DND-41 (cell line): ENCODE results near the gene NAA50.

Experiments
- ATAC-seq: fragments of 200-7000 bp; cut with Tn5 transposase; 3 replicates; pipeline ENCODE4 v1.9.1; 2021; ENCODE audit warnings: low read depth; ENCODE audit not compliant: insufficient read depth
- DNase-seq: peaks from one replicate; pipeline ENCODE4 v3.0.0-alpha.2; 2020
- H2AFZ ChIP-seq: 2 replicates; pipeline ENCODE4 v1.6.0; 2012; ENCODE audit warnings: low read depth, low read length
- H3K27ac ChIP-seq: 2 replicates; pipeline ENCODE4 v1.5.1; 2012; ENCODE audit warnings: low read length, inconsistent platforms
- H3K27me3 ChIP-seq: fragments of 200-600 bp; sonication (generic); 2 replicates; pipeline ENCODE4 v1.6.0; 2012; ENCODE audit warnings: low read length, mild to moderate bottlenecking, inconsistent platforms; ENCODE audit not compliant: insufficient read depth, poor library complexity
- H3K36me3 ChIP-seq: 2 replicates; pipeline ENCODE4 v1.5.1; 2012; ENCODE audit warnings: low read length, inconsistent platforms; ENCODE audit not compliant: insufficient read depth
- H3K4me1 ChIP-seq: 2 replicates; pipeline ENCODE4 v1.5.1; 2012; ENCODE audit warnings: mild to moderate bottlenecking, low read length; ENCODE audit not compliant: insufficient read depth
- H3K4me2 ChIP-seq: 2 replicates; pipeline ENCODE4 v1.6.0; 2012; ENCODE audit warnings: mild to moderate bottlenecking, moderate library complexity, low read length, inconsistent platforms; ENCODE audit not compliant: insufficient read depth
- H3K4me3 ChIP-seq, 2 experiments: fragments of 200-600 bp in 1 of 2; shearing (Covaris generic) in 1 of 2; 2 replicates each; pipeline ENCODE4 v1.5.1; 2012 to 2016; ENCODE audit warnings: inconsistent platforms in 2 of 2, low read length in 2 of 2, mild to moderate bottlenecking in 2 of 2, low read depth in 1 of 2, moderate library complexity in 1 of 2
- H3K79me2 ChIP-seq: 2 replicates; pipeline ENCODE4 v1.6.0; 2012; ENCODE audit warnings: low read length, inconsistent platforms; ENCODE audit not compliant: insufficient read depth
- H3K9ac ChIP-seq: 2 replicates; pipeline ENCODE4 v1.6.0; 2012; ENCODE audit warnings: low read depth, mild to moderate bottlenecking, inconsistent platforms, low read length, moderate library complexity
- H3K9me3 ChIP-seq: 2 replicates; pipeline ENCODE4 v1.5.1; 2012; ENCODE audit warnings: low read length, moderate library complexity, mild to moderate bottlenecking, inconsistent platforms; ENCODE audit not compliant: insufficient read depth, severe bottlenecking
- H4K20me1 ChIP-seq: 2 replicates; pipeline ENCODE4 v1.6.0; 2012; ENCODE audit warnings: low read length; ENCODE audit not compliant: insufficient read depth
- EZH2 ChIP-seq: IDR thresholded peaks from 3 replicates; pipeline ENCODE4 v1.6.1; 2012; ENCODE audit warnings: borderline replicate concordance, low read depth, mild to moderate bottlenecking, moderate library complexity, low read length, inconsistent platforms; ENCODE audit not compliant: severe bottlenecking
- TF ChIP-seq, protein P1 (sequence below): IDR thresholded peaks from 2 replicates; pipeline ENCODE4 v1.5.1; 2012; ENCODE audit warnings: borderline replicate concordance, low read length, moderate library complexity, mild to moderate bottlenecking; ENCODE audit not compliant: poor library complexity, severe bottlenecking; ENCODE audit errors: extremely low read depth

NAA50 gene

DNA sequence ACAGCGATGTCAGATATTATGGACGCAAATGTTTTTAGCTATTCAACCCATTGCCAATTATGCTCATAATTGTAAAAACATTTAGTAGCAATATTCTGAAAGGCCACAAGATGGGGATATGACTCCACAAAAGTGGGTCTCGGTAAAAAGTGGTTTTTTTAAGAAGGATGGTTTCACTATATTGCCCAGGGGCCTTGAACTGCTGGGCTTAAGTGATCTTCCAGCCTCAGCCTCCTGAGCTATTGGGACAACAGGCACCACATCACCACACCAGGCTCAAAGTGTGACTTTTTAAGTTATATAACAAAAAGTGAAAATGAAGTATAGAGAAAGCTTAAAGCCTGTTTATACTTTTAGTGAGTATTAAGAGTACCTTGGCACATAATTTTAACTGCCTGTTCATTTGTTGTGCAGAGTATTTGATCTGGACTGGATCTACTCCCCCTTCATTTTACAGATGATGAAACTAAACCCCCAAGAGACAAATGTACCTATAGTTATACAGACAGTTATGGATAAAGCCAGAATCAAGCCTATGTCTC, 9.4 kb downstream of the NAA50 start:
- H3K9ac ChIP-seq, result peak overlapping the region; percentile 12; the same call in 1 of the 2 replicates
- ATAC-seq, result peak; percentile 86
- peak; percentile 22 for DNase-seq
- peaks cover 17% of the 10 kb centered on the region; the same call in 1 of the 2 replicates for H3K36me3 ChIP-seq
- no peaks in the 10 kb centered on the region for H3K9me3 ChIP-seq
- H3K79me2 ChIP-seq, result peaks cover 100% of the 10 kb centered on the region
- peak overlapping the region; percentile 6; the same call in 1 of the 2 replicates for H3K27ac ChIP-seq
- no peak overlapping the region for H2AFZ ChIP-seq
- H3K4me2 ChIP-seq, result 0 out of 2 replicates have a peak overlapping the region, but pooled peaks have one; percentile 12
- peaks cover 79% of the 10 kb centered on the region for H4K20me1 ChIP-seq
- H3K27me3 ChIP-seq, result no peaks in the 10 kb centered on the region
- H3K4me1 ChIP-seq, result peaks cover 10% of the 10 kb centered on the region; the same call in 1 of the 2 replicates
- H3K4me3 ChIP-seq, result no peak overlapping the region
- TF ChIP-seq, protein P1, sequence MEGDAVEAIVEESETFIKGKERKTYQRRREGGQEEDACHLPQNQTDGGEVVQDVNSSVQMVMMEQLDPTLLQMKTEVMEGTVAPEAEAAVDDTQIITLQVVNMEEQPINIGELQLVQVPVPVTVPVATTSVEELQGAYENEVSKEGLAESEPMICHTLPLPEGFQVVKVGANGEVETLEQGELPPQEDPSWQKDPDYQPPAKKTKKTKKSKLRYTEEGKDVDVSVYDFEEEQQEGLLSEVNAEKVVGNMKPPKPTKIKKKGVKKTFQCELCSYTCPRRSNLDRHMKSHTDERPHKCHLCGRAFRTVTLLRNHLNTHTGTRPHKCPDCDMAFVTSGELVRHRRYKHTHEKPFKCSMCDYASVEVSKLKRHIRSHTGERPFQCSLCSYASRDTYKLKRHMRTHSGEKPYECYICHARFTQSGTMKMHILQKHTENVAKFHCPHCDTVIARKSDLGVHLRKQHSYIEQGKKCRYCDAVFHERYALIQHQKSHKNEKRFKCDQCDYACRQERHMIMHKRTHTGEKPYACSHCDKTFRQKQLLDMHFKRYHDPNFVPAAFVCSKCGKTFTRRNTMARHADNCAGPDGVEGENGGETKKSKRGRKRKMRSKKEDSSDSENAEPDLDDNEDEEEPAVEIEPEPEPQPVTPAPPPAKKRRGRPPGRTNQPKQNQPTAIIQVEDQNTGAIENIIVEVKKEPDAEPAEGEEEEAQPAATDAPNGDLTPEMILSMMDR, result peak; percentile 79
- no peak for TF ChIP-seq EZH2

DNA sequence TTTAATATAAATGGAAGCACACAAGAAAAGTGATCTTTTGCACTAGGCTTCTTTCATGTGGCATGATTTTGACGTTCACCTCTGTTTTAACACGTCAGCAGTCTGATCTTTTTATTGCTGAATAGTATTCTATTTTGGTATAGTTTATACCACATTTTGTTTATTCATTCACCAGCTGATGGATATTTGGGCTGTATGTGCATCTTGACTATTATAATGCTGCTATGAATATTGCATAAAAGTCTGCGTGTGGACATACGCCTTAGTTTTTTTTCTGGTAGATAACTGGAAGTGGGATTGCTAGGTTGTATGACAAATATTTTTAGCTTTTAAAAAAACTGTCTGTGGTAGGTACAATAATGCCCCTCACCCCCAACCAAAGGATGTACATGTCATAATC, 14.4 kb downstream of the NAA50 start:
- H2AFZ ChIP-seq, result no peak overlapping the region
- ATAC-seq, result no peak
- H3K27me3 ChIP-seq, result no peaks in the 10 kb centered on the region
- H3K9me3 ChIP-seq, result no peaks in the 10 kb centered on the region
- TF ChIP-seq, protein P1, result no peak
- TF ChIP-seq EZH2, result no peak
- no peak overlapping the region for H3K4me3 ChIP-seq
- peaks cover 2% of the 10 kb centered on the region; the same call in 1 of the 2 replicates for H3K4me1 ChIP-seq
- H3K36me3 ChIP-seq, result peaks cover 18% of the 10 kb centered on the region; the same call in 1 of the 2 replicates
- DNase-seq, result no peak
- peaks cover 68% of the 10 kb centered on the region for H4K20me1 ChIP-seq
- no peak overlapping the region for H3K9ac ChIP-seq
- H3K27ac ChIP-seq, result no peak overlapping the region
- H3K4me2 ChIP-seq, result no peak overlapping the region
- peaks cover 100% of the 10 kb centered on the region for H3K79me2 ChIP-seq

DNA sequence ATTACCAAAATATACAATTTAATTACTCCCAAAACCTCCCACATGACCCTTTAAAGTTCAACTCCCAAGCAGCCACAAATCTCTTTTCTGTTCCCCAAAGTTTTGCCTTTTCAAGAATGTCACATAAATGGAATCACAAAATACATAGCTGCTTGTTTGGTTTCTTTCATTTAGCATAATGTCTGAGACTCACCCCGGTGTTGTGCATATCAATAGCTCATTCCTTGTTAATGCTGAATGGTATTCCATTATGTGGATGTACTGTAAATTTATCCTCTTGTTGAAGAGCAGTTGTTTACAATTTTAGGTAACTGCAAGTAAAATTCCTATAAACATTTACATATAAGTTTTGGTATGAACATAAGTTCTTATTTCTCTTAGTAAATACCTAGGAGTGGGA, 15.5 kb downstream of the NAA50 start:
- ATAC-seq (no peak), DNase-seq (no peak)
- Histone ChIP-seq H3K9ac (no peak overlapping the region), H3K4me2 (no peak overlapping the region), H3K4me3 (no peak overlapping the region), H3K79me2 (peaks cover 100% of the 10 kb centered on the region), H3K27ac (no peak overlapping the region), H3K27me3 (no peaks in the 10 kb centered on the region), H3K9me3 (no peaks in the 10 kb centered on the region), H4K20me1 (peaks cover 57% of the 10 kb centered on the region), H3K36me3 (peaks cover 18% of the 10 kb centered on the region; the same call in 1 of the 2 replicates), H2AFZ (no peak overlapping the region), H3K4me1 (no peaks in the 10 kb centered on the region)
- no peak for TF ChIP-seq EZH2
- TF ChIP-seq, protein P1, result no peak
